ENCODE results near the gene KRT28.

- TF ChIP-seq CTCF (IDR thresholded peaks at IDR 0.05): no peak
- TF ChIP-seq POLR2A (IDR thresholded peaks at IDR 0.05): no peak
- TF ChIP-seq POLR2AphosphoS5 (IDR thresholded peaks at IDR 0.05): no peak
Observed at GRCh38 chr17:40818343-40818732, 18.6 kb upstream of the KRT28 start.
